Kidney epithelial cell (primary cell): ENCODE measurements around the gene IFT81. TPM values are rescaled to one million over a fixed set of nuclear protein-coding genes. Genes with fewer than 3 reads are reported as not detected.

Experiments used
- DNase-seq: peaks from one replicate; pipeline ENCODE4 v3.0.0-alpha.2; 2010; ENCODE audit warnings: low read depth
- H3K27me3 ChIP-seq: 2 replicates; pipeline ENCODE4 v1.6.0; 2011; ENCODE audit warnings: low read length; ENCODE audit not compliant: control insufficient read depth, insufficient read depth
- H3K36me3 ChIP-seq: 2 replicates; pipeline ENCODE4 v1.5.1; 2011; ENCODE audit warnings: low read length; ENCODE audit not compliant: control insufficient read depth, insufficient read depth
- H3K4me3 ChIP-seq: 2 replicates; pipeline ENCODE4 v1.5.1; 2011; ENCODE audit warnings: low read depth, mild to moderate bottlenecking, control low read depth, low read length
- CTCF ChIP-seq: IDR thresholded peaks from 2 replicates; pipeline ENCODE4 v1.5.1; 2011; ENCODE audit warnings: mild to moderate bottlenecking, moderate library complexity, low read length, control low read depth, inconsistent platforms; ENCODE audit not compliant: insufficient read depth, poor library complexity, severe bottlenecking
- total RNA-seq: library from RNA; depleted of rRNA; stranded (reverse); fragments of >200 nt; gene quantifications from 2 replicates; pipeline ENCODE4 v1.2.3, GENCODE V29; 2015

IFT81 gene
- total RNA-seq, 1 donor from 2014 or later, result 6.9 TPM

GRCh38 chr12:110165540-110166159 is 41.5 kb downstream of the IFT81 start:
- TF ChIP-seq CTCF, result no peak
- no peak overlapping the region for H3K4me3 ChIP-seq
- no peaks in the 10 kb centered on the region for H3K36me3 ChIP-seq
- no peaks in the 10 kb centered on the region for H3K27me3 ChIP-seq
- no peak for DNase-seq

GRCh38 chr12:110168732-110169455 is 44.7 kb downstream of the IFT81 start:
- Histone ChIP-seq H3K36me3 (no peaks in the 10 kb centered on the region), H3K4me3 (no peak overlapping the region), H3K27me3 (no peaks in the 10 kb centered on the region)
- TF ChIP-seq CTCF, result no peak
- DNase-seq, result no peak

GRCh38 chr12:110170535-110171185 is 46.5 kb downstream of the IFT81 start:
- H3K27me3 ChIP-seq, result no peaks in the 10 kb centered on the region
- no peak for TF ChIP-seq CTCF
- H3K36me3 ChIP-seq, result no peaks in the 10 kb centered on the region
- H3K4me3 ChIP-seq, result no peak overlapping the region
- DNase-seq, result no peak

- TF ChIP-seq CTCF, result no peak
- Histone ChIP-seq H3K36me3 (no peaks in the 10 kb centered on the region), H3K4me3 (no peak overlapping the region), H3K27me3 (no peaks in the 10 kb centered on the region)
- DNase-seq, result no peak
Observed at GRCh38 chr12:110171186-110171538, 47.0 kb downstream of the IFT81 start.

- no peak for TF ChIP-seq CTCF
- no peaks in the 10 kb centered on the region for H3K36me3 ChIP-seq
- no peak overlapping the region for H3K4me3 ChIP-seq
- DNase-seq, result no peak
- H3K27me3 ChIP-seq, result no peaks in the 10 kb centered on the region
Observed at GRCh38 chr12:110171636-110172035, 47.5 kb downstream of the IFT81 start.
